WTC11 (cell line): ENCODE data around the gene USP38.

Experiments used
- ATF1 ChIP-seq: sonication (generic); formaldehyde crosslinking; IDR thresholded peaks from 2 replicates; pipeline ENCODE4 v1.8.1; 2023; ENCODE audit warnings: mild to moderate bottlenecking, moderate library complexity, missing genetic modification reagents
- CBFB ChIP-seq: sonication (generic); formaldehyde crosslinking; IDR thresholded peaks from 2 replicates; pipeline ENCODE4 v1.8.1; 2022; ENCODE audit warnings: mild to moderate bottlenecking, low read depth, missing genetic modification reagents
- CTCF ChIP-seq: fragments of 200-600 bp; IDR thresholded peaks from 2 replicates; pipeline ENCODE4 v1.8.0; 2022; ENCODE audit warnings: antibody characterized with exemption
- E2F1 ChIP-seq: sonication (generic); formaldehyde crosslinking; IDR thresholded peaks from 2 replicates; pipeline ENCODE4 v1.8.0; 2022; ENCODE audit warnings: mild to moderate bottlenecking, missing genetic modification reagents
- GRHL2 ChIP-seq: fragments of 250-450 bp; sonication (Bioruptor Pico); IDR thresholded peaks from 2 replicates; pipeline ENCODE4 v1.8.0; 2022; ENCODE audit warnings: mild to moderate bottlenecking, moderate library complexity; ENCODE audit not compliant: insufficient replicate concordance, severe bottlenecking
- MAX ChIP-seq: sonication (generic); formaldehyde crosslinking; IDR thresholded peaks from 2 replicates; pipeline ENCODE4 v1.8.0; 2022; ENCODE audit warnings: mild to moderate bottlenecking, missing genetic modification reagents
- NFE2L1 ChIP-seq: sonication (generic); formaldehyde crosslinking; IDR thresholded peaks from 2 replicates; pipeline ENCODE4 v1.8.1; 2023; ENCODE audit warnings: missing genetic modification reagents
- NR3C1 ChIP-seq: sonication (generic); formaldehyde crosslinking; conservative IDR thresholded peaks from 2 replicates; pipeline ENCODE4 v1.8.1; 2023; ENCODE audit warnings: low read depth, mild to moderate bottlenecking, missing genetic modification reagents
- RORB ChIP-seq: fragments of 250-450 bp; sonication (Bioruptor Pico); IDR thresholded peaks from 2 replicates; pipeline ENCODE4 v1.9.0; 2021; ENCODE audit warnings: mild to moderate bottlenecking
- SP1 ChIP-seq: sonication (generic); formaldehyde crosslinking; conservative IDR thresholded peaks from 2 replicates; pipeline ENCODE4 v1.8.1; 2022; ENCODE audit warnings: missing genetic modification reagents
- ZBTB21 ChIP-seq: sonication (generic); formaldehyde crosslinking; IDR thresholded peaks from 2 replicates; pipeline ENCODE4 v1.8.1; 2023; ENCODE audit warnings: mild to moderate bottlenecking, missing genetic modification reagents, borderline replicate concordance
- ZBTB43 ChIP-seq: sonication (generic); formaldehyde crosslinking; IDR thresholded peaks from 2 replicates; pipeline ENCODE4 v1.8.1; 2023; ENCODE audit warnings: mild to moderate bottlenecking, missing genetic modification reagents
- ZNF281 ChIP-seq: sonication (generic); formaldehyde crosslinking; IDR thresholded peaks from 2 replicates; pipeline ENCODE4 v1.8.0; 2023; ENCODE audit warnings: mild to moderate bottlenecking, missing genetic modification reagents

- no peak for TF ChIP-seq CTCF
- no peak for TF ChIP-seq MAX (CRISPR knock-in tag)
- no peak for TF ChIP-seq NR3C1
- TF ChIP-seq ZBTB43 (CRISPR knock-in tag), result no peak
- TF ChIP-seq SP1 (CRISPR knock-in tag), result no peak
- no peak for TF ChIP-seq RORB (CRISPR knock-in tag)
- no peak for TF ChIP-seq ATF1 (CRISPR knock-in tag)
- TF ChIP-seq GRHL2 (CRISPR knock-in tag), result no peak
- TF ChIP-seq E2F1, result no peak
- TF ChIP-seq NFE2L1, result no peak
- no peak for TF ChIP-seq ZBTB21 (CRISPR knock-in tag)
- TF ChIP-seq ZNF281 (CRISPR knock-in tag), result no peak
- no peak for TF ChIP-seq CBFB
These were observed 67.1 kb downstream of the USP38 start for GRCh38 chr4:143251779-143252178.
